GM19239 (cell line): ENCODE measurements around the gene F5.
"Not testable (repeated sequence)": the region's sequence is repeated elsewhere in the genome, so short reads cannot be mapped to it uniquely, and the experiment has no call there.

Source experiments
- DNase-seq: peaks from one replicate; pipeline ENCODE4 v3.0.0; 2011; ENCODE audit warnings: low spot score; ENCODE audit not compliant: insufficient read length
- FAIRE-seq: peaks from 2 replicates; lab custom pipeline; 2011; peaks lifted over from hg19 to GRCh38; lab: Jason Lieb, UNC

The F5 gene

GRCh38 chr1:169548282-169548681 is 38.0 kb downstream of the F5 start:
- DNase-seq (no peak), FAIRE-seq (no peak)

GRCh38 chr1:169546087-169546995 is 39.9 kb downstream of the F5 start:
- FAIRE-seq (peak; percentile 78), DNase-seq (no peak)

GRCh38 chr1:169545472-169545871 is 40.8 kb downstream of the F5 start:
- FAIRE-seq (no peak), DNase-seq (no peak)

- DNase-seq (no peak), FAIRE-seq (no peak)
Observed at GRCh38 chr1:169538998-169539871, 47.0 kb downstream of the F5 start.

GRCh38 chr1:169534653-169535052 is 51.6 kb downstream of the F5 start:
- no peak for DNase-seq
- no peak for FAIRE-seq

- DNase-seq, FAIRE-seq: not testable (repeated sequence)
Observed at GRCh38 chr1:169533528-169534190, 52.6 kb downstream of the F5 start.

- DNase-seq (no peak), FAIRE-seq (no peak)
Observed at GRCh38 chr1:169530448-169530847, 55.8 kb downstream of the F5 start.

GRCh38 chr1:169529068-169529642 is 57.1 kb downstream of the F5 start:
- DNase-seq (no peak), FAIRE-seq (peak; percentile 76)

- FAIRE-seq, result peak; percentile 78
- DNase-seq, result no peak
Observed at GRCh38 chr1:169528215-169529067, 57.8 kb downstream of the F5 start.

GRCh38 chr1:169527451-169528214 is 58.6 kb downstream of the F5 start:
- FAIRE-seq (no peak), DNase-seq (no peak)

- FAIRE-seq, result no peak
- DNase-seq, result no peak
Observed at GRCh38 chr1:169527001-169527400, 59.3 kb downstream of the F5 start.

- no peak for DNase-seq
- no peak for FAIRE-seq
Observed at GRCh38 chr1:169526120-169526832, 60.0 kb downstream of the F5 start.

GRCh38 chr1:169525391-169525790 is 60.9 kb downstream of the F5 start:
- FAIRE-seq (no peak), DNase-seq (no peak)

- no peak for DNase-seq
- no peak for FAIRE-seq
Observed at GRCh38 chr1:169523904-169524303, 62.4 kb downstream of the F5 start.

- DNase-seq (no peak), FAIRE-seq (no peak)
Observed at GRCh38 chr1:169521226-169521625, 65.1 kb downstream of the F5 start.

GRCh38 chr1:169517558-169518186 is 68.6 kb downstream of the F5 start:
- DNase-seq (no peak), FAIRE-seq (no peak)

GRCh38 chr1:169515641-169516040 is 70.6 kb downstream of the F5 start:
- DNase-seq (no peak), FAIRE-seq (no peak)
